Measurements from ENCODE around the gene ZNF385A.

Gene ZNF385A, protein sequence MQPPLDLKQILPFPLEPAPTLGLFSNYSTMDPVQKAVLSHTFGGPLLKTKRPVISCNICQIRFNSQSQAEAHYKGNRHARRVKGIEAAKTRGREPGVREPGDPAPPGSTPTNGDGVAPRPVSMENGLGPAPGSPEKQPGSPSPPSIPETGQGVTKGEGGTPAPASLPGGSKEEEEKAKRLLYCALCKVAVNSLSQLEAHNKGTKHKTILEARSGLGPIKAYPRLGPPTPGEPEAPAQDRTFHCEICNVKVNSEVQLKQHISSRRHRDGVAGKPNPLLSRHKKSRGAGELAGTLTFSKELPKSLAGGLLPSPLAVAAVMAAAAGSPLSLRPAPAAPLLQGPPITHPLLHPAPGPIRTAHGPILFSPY

DNA sequence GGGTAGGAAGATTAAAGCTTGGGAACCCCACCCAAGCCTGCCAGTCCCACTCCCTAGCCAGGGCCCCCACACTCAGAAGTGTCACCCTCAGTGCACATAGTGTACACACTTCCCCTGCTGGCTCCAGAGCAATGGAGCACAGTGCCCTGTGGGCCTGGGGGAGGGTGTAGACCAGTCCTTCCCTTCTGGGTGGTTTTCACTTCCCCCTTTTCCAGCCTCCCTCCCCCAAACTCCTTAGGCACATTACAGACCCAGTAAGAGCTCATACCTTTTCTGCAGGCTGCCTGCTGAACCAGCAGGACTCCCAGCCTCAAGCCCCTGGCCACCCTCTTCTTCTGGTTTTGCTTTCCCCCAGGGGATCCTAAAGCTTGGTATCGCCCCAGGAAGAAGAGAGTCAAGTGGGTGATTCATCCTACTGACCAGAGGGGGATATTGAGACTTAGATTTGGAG lies at the start of gene ZNF385A:
TSS of gene ZNF385A (minus strand) at position 143 of the 451 bp plus-strand sequence. CDS start 219 bp downstream, outside the sequence.
- DNase-seq (ENCODE audit: low spot score), result no peak

DNA sequence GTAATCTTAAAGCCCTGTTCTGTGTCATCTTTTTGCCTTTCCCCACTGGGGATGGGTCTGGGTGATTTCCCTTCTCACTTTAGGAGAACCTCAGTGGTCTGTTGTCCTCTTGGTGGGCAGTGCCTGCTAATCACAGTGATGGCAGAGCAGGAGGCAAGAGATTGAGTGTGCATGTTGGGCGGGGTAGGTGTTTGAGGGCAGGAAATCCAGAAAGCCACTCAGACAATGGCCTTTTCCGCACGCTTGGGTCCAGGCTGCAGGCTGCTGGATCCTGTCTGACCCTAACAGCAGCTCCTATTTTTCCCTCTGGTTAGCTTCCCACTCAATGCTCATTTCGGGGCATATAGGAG lies 48.3 kb upstream of the ZNF385A start:
- DNase-seq (ENCODE audit: low spot score), result no peak

DNA sequence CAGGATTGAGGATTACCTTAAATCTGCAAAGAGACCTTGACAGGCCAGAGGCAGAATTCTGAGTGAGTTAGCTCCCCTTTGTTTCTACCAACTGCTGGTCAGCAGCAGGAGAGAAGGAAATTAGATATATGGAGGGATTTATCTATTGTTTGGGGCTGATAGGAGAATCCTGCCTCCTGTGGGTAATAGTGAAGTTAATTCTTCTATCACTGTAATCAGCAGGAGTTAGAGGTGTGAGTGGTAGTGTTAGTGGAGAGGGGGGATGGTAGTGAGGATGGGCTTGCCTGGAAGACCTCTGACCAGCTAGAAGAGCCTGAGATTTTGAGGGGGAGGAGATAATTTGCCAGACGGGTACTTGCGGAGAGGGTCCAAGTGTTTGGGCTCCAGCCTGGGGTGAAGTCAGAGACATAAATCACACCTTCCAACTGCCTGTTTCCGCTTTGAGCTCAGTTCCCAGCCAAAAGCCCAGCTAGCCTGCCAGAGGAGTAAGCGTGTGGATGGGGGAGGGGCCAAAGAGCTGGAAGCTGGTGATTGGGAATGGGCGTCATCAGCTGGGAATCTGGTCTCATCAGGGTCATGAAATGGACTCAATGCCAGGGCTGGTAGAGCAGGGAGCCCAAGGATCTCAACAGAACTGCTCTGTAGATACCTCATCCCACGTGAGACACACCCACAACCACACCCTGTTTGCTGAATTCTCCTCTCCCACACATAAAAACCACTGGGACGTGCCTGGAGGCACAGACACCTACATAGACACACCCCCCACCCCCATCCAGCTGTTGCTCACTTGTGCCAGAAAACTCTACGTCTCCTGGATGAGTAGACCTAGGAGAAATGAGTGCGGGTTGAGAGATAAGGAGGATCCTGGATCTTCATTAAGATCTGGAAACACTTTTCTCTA lies 47.6 kb upstream of the ZNF385A start:
- peak; percentile 72 for DNase-seq (ENCODE audit: low spot score)

DNA sequence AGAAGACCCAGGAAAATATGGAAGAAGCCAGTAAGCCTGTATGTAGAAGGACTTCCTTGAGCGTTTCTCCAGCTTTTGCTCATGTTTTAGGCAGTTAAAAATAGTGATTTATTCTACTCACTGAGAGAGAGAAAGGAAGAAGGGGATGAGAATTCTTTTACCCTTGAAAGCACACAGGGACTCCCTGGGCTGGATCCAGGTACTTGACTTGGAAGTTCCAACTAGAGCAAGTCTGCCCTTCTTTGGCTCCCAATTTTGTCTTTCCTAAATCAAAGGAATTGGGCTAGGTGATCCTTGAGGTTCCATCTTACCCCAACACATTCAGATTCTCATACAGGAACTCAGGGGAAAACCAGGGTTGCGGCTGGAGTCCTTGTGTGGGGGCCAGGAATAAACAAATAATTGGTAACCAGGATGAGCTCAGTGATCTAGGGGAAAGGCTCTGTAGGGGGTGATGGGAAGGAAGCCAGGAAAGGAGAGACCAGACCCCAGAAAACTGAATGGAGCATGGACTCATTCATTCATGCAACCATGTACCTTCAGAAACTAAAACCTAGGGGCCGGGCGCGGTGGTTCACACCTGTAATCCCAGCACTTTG lies 46.0 kb upstream of the ZNF385A start:
- DNase-seq (ENCODE audit: low spot score), result no peak

DNA sequence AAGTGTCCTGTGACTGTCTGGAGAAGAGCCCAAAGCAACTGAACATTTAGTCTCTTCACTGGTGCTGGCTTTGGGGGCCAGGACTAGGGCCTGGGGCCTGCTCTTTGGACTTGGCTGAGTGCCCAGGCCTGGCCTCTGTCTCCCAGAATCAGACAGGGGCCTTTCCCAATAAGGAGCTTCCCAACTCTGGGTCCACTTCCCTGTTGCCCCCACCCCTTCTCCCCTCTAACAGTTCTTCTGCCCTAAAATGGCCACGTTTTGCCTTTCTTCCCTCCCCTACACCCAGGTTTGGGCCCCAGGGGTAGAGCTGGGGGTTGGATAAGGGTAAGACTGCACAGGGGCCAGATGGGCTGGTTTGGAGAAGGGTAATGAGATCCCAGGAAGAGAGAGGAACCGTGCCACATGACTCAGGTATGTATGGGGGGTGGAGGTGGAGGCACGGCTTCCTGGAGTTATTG lies 44.5 kb upstream of the ZNF385A start:
- DNase-seq (ENCODE audit: low spot score), result no peak

GRCh38 chr12:54428050-54429013 lies 43.8 kb upstream of the ZNF385A start:
- peak; percentile 51 for DNase-seq (ENCODE audit: low spot score)

DNA sequence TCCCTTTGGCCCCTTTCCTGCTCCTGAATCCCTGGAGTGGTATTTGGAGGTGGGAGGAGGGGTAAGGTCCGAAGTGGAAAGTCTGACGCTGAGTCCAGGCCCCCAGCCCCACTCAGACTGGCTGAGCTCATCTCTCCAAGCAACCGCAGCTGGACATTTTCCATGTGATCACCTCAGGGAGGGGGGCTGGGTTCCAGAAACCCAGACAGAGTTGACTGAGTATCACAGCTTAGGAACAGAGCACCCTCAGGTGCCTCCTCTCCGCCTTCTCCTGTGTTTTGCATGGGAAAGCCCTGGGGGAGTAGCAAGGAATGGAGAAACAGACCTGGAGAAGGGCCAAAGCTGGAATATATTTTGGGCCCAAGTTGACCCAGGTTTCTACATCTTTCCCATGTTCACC lies 42.6 kb upstream of the ZNF385A start:
- DNase-seq (ENCODE audit: low spot score), result no peak

DNA sequence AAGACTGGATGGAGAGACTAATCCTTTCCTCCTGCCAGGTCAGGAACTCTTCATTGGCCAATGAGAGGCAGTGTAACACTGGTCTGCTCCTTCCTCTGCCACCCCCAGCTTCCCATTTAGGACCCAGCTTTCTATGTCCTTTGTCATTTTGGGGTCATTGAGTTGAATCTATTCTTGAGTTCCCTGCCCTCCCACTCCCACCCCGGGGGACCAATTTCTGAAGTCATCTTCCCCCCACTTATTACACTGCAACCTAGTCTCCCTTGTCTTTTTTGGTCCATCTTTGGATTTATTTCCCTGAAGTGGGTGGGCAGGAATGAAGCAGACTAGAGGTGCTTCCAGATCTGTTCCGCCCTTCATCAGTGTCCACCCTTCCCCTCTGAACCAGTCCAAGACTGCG lies 42.2 kb upstream of the ZNF385A start:
- no peak for DNase-seq (ENCODE audit: low spot score)

DNA sequence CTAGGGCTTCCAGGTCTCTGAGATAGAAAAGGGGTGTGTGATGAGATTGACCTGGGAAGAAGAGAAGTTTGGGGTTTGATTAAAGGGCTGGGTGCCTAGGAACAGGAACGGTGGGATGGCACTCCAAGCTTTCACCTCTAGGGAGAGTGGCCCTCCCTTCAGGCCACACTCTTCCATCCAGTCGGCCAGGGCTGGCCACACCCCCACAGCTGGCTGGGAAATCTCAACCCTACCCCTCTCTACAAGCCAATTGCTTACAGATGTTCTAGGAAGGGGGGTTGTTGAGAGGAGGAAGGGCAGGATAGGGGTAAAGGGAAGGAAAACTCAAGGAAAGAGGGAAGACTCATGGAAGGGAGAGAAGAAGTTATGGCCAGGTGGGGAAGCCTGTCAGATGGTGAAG lies 41.2 kb upstream of the ZNF385A start:
- DNase-seq (ENCODE audit: low spot score), result no peak

GRCh38 chr12:54424224-54424623 lies 39.7 kb upstream of the ZNF385A start:
- DNase-seq (ENCODE audit: low spot score), result no peak

GRCh38 chr12:54423816-54424150 lies 39.2 kb upstream of the ZNF385A start:
- no peak for DNase-seq (ENCODE audit: low spot score)

GRCh38 chr12:54421879-54422250 lies 37.3 kb upstream of the ZNF385A start:
- DNase-seq (ENCODE audit: low spot score), result no peak

DNA sequence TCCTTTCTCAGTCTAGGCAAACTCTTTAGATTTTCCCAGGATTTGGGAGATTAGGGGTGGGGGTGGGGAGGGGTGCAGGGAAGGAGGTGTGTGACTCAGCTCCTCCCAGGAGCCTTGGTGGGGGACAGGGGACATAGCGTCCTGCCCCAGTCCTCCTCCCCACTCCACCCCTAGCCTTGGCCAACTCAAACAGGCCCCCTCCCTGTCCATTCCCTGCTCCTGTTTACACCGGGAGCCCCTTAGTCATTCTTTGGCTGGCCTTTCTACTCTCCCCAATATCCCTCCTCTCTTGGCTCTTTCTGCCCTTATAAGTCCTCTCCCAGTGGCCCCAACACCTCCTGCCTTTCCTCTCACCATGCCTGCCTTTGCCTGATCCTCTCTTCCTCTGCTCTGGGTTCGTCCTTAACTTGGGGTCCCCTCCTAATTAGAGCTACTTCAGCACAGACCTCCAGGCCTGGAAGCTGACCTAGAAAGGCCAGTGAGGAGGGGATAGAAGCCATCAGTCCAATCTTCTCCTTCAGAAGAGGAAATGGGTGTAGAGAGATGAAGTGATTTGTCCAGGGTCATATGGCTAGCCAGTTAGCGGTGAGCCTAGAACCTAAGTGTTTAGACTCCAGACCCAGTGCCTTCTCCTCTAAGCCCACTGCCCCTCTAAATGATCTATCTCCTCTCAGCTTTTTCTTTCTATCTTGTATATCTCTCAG lies 36.8 kb upstream of the ZNF385A start:
- DNase-seq (ENCODE audit: low spot score), result no peak

GRCh38 chr12:54420766-54421144 lies 36.2 kb upstream of the ZNF385A start:
- no peak for DNase-seq (ENCODE audit: low spot score)

DNA sequence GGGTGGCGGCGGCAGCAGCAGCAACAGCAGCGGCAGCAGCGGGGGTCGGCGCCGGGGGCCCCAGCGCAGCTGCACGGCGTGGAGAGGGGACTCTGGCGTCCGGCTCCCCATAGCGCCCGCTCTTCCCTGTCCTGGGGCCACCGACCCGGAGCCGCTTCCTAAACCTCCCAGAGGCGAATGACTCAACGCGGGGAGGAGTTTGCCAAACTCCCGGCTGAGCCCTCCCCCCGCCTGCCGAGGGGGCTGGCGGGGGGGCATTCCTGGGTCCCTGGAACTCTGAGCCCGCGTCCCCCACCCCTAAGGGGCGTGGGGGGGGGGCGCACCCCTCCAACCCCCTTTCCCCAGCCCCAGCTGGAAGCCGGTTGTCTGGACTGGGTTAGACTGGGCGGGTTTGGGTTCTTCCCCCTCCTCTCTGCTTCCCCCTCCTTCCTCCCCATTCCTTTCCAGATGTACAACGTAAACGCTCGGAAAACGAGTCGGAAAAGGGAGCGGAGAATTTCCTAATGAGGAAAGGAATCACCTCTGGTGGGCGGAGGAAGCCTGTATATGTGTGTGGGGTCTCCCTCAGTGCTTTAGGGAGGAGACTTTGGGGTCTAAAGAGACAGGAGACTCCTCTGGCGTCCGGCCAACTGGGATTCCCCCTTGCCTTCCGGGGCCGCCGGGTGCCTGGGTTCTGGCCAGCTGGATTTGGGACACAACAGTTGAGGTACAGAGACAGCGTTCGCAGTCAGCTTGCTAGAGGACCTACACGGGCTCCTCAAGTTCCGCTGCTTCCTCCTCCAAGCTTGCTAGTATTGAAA lies 34.8 kb upstream of the ZNF385A start, which contains the start of gene ITGA5:
TSS of gene ITGA5 (minus strand) at position 179 of the 800 bp plus-strand sequence. CDS start at position 111, 68 bp downstream.
- peak; percentile 90 for DNase-seq (ENCODE audit: low spot score)

DNA sequence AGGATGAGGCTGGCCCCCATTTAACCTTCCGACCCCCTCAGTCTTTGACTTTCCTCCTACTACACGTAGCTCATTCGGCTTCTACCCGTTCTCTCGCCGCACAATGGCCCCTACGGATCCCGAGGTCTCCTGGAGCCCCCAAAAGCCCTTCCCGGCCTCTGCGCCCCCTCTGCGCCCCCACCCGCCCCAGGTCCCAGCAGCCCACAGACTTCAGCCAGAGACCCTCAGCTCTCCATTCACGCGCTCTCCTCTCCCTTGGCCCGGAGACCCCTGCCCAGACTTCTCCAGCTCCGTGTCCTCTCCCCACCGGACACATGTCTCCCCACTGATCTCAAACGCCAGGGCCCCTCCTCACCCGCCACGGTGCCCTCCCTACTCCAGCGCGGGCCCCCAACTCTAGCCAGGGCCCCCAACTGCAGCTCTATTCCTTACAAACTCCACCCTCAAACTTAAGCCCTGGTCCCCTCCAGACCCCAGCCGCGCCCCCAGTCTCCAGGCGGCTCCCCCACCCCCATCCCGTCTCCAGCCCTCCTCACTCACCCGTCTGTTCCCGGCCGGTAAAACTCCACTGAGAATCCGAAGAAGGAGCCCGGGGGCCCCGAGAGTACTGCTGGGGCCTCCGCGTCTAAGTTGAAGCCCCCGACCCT lies 34.0 kb upstream of the ZNF385A start:
- DNase-seq (ENCODE audit: low spot score), result peak; percentile 73

DNA sequence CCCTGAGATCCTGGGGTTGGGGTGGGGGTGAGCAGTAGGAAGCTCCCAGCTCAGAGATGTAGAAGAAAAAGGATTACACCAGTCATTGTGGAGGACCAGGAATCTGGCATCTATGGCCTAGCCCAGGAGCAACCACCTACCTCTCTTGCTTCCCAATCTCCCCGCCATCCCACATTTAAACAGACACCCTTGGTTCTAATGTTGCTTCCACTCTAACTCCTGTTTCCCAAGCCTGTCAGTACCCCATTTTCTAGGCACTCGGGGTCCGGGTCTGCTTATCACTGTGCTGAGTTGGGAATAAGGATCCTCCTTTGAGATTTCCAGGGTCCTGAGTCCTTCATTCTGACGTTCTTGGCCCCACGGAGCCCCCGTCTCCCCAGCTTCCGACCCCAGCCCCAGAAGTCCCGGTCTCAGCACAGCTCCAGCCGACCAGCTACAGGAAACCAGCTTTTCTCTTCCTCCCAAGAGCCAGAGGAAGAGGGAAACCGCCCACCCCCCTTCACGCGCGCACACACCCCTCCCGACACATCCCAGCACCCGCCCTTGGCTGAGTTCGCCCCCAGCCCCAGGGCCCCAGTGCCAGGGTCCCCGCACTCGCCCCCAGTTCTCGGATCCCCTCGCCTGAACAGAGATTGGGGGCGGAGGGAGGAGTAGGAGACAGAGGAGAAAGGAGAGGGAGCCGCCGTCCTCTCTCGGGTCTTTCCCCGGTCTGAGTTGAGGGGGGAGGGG lies 33.3 kb upstream of the ZNF385A start:
- DNase-seq (ENCODE audit: low spot score), result peak; percentile 62

- DNase-seq (ENCODE audit: low spot score), result no peak
Observed at GRCh38 chr12:54416687-54417603, 32.4 kb upstream of the ZNF385A start.

Data from iPS-NIHi11 (cell line).